ENCODE measurements around the gene TIMM44. TPM values are rescaled to one million over a fixed set of nuclear protein-coding genes. Genes with fewer than 3 reads are reported as not detected.

TIMM44 gene
- total RNA-seq, 1 experiment from 2014 or later = 72.8 TPM

GRCh38 chr19:7970716-7971448 is 27.4 kb upstream of the TIMM44 start:
- no TSS peak for BruUV-seq (replicated peaks)
- no peak for TF ChIP-seq EZH2 (IDR thresholded peaks at IDR 0.05; ENCODE audit: low read depth)
- TF ChIP-seq, protein P1, sequence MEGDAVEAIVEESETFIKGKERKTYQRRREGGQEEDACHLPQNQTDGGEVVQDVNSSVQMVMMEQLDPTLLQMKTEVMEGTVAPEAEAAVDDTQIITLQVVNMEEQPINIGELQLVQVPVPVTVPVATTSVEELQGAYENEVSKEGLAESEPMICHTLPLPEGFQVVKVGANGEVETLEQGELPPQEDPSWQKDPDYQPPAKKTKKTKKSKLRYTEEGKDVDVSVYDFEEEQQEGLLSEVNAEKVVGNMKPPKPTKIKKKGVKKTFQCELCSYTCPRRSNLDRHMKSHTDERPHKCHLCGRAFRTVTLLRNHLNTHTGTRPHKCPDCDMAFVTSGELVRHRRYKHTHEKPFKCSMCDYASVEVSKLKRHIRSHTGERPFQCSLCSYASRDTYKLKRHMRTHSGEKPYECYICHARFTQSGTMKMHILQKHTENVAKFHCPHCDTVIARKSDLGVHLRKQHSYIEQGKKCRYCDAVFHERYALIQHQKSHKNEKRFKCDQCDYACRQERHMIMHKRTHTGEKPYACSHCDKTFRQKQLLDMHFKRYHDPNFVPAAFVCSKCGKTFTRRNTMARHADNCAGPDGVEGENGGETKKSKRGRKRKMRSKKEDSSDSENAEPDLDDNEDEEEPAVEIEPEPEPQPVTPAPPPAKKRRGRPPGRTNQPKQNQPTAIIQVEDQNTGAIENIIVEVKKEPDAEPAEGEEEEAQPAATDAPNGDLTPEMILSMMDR (conservative IDR thresholded peaks at IDR 0.05) = peak; percentile 94
- Histone ChIP-seq H4K20me1 (ENCODE audit: insufficient read depth) (peaks cover 39% of the 10 kb centered on the region), H3K36me3 (ENCODE audit: low read depth) (peaks cover 11% of the 10 kb centered on the region; the same call in 1 of the 2 replicates), H3K4me2 (no peak overlapping the region), H2AFZ (no peak overlapping the region), H3F3A (ENCODE audit: insufficient read depth, low read depth) (peaks cover 16% of the 10 kb centered on the region), H3K79me2 (ENCODE audit: low read depth) (no peaks in the 10 kb centered on the region), H3K9me3 (ENCODE audit: insufficient read depth, low read depth) (no peaks in the 10 kb centered on the region), H3K9me2 (ENCODE audit: insufficient read depth) (no peaks in the 10 kb centered on the region), H3K27me3 (ENCODE audit: insufficient read depth, low read depth) (no peaks in the 10 kb centered on the region), H3K27ac (no peak overlapping the region), H3K4me1 (replicated peaks; ENCODE audit: insufficient read depth) (no peaks in the 10 kb centered on the region), H3K4me3 (no peak overlapping the region)
- POLR2A ChIA-PET (ENCODE audit: unreplicated experiment) = interaction anchor here (0.5 kb wide), 1 partner anchor 34 kb away, joined by 8 read pairs; no protein-coding TSS in a partner anchor
- DNase-seq = peak in 1 of 2 experiments; percentile 46
- CTCF ChIA-PET = interaction anchor here (0.6 to 1.0 kb wide), 3 partner anchors 30 to 100 kb away, joined by 3 to 7 read pairs (median 7); no protein-coding TSS in a partner anchor
- intact Hi-C loops (cut with micrococcal nuclease; ENCODE audit: unreplicated experiment) = loop anchor here (1.0 kb wide), 1 partner anchor 31 kb away; no protein-coding TSS in a partner anchor

GRCh38 chr19:7969555-7969939 is 26.1 kb upstream of the TIMM44 start:
- Histone ChIP-seq H3K4me2 (no peak overlapping the region), H3K4me1 (replicated peaks; ENCODE audit: insufficient read depth) (no peaks in the 10 kb centered on the region), H3K27me3 (ENCODE audit: insufficient read depth, low read depth) (no peaks in the 10 kb centered on the region), H3K9me2 (ENCODE audit: insufficient read depth) (no peaks in the 10 kb centered on the region), H3K27ac (no peak overlapping the region), H4K20me1 (ENCODE audit: insufficient read depth) (peaks cover 37% of the 10 kb centered on the region), H3K4me3 (no peak overlapping the region), H2AFZ (no peak overlapping the region), H3F3A (ENCODE audit: insufficient read depth, low read depth) (peaks cover 22% of the 10 kb centered on the region), H3K36me3 (ENCODE audit: low read depth) (peaks cover 20% of the 10 kb centered on the region), H3K79me2 (ENCODE audit: low read depth) (no peaks in the 10 kb centered on the region), H3K9me3 (ENCODE audit: insufficient read depth, low read depth) (no peaks in the 10 kb centered on the region)
- intact Hi-C loops (cut with micrococcal nuclease; ENCODE audit: unreplicated experiment) = no loop called here
- TF ChIP-seq EZH2 (IDR thresholded peaks at IDR 0.05; ENCODE audit: low read depth) = no peak
- TF ChIP-seq, protein P1 (conservative IDR thresholded peaks at IDR 0.05) = no peak
- BruUV-seq (replicated peaks) = no TSS peak
- ChIA-PET CTCF (no interaction called here), POLR2A (ENCODE audit: unreplicated experiment) (no interaction called here)
- no peak for DNase-seq

DNA sequence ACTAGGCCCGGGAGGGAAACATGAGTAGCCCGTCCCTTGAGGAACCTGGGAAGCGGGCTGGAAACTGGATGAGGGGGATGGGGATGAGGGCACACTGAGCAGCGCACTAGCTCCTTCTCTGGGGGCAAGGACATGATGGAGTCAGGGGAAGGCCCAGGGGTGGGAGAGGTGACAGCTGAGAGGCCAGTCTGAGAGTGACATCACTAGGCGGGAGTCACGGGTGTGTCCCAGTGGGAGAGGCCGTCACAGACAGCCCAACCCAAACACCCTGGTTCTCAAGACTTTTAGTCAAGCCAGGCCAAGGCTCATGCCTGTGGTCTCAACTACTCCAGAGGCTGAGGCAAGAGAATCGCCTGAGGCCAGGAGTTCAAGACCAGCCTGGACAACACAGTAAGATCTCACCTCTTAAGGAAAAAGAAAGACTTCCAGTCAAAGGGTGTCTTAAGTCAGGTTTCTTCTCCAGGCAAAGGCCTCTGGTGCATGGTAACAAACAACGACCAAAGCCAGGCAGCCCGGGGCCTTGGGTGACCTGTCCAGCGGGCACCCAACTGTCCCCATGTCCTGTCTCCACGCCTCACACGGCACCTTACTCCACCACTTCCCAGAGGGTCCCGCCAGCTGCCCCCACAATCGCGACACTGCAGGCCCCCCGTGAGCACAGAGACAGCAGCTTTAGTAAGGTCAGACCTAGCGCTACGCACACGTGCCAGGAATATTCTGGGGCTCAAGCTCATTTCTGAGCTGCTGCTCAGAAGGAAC is 25.5 kb upstream of the TIMM44 start:
- H3K9me2 ChIP-seq (ENCODE audit: insufficient read depth) = no peaks in the 10 kb centered on the region
- no peak overlapping the region for H2AFZ ChIP-seq
- TF ChIP-seq EZH2 (IDR thresholded peaks at IDR 0.05; ENCODE audit: low read depth) = no peak
- TF ChIP-seq, protein P1 (conservative IDR thresholded peaks at IDR 0.05) = no peak
- no TSS peak for BruUV-seq (replicated peaks)
- intact Hi-C loops (cut with micrococcal nuclease; ENCODE audit: unreplicated experiment) = no loop called here
- peaks cover 25% of the 10 kb centered on the region for H3F3A ChIP-seq (ENCODE audit: insufficient read depth, low read depth)
- H3K9me3 ChIP-seq (ENCODE audit: insufficient read depth, low read depth) = no peaks in the 10 kb centered on the region
- H3K27me3 ChIP-seq (ENCODE audit: insufficient read depth, low read depth) = no peaks in the 10 kb centered on the region
- CTCF ChIA-PET = no interaction called here
- peaks cover 35% of the 10 kb centered on the region for H4K20me1 ChIP-seq (ENCODE audit: insufficient read depth)
- peaks cover 22% of the 10 kb centered on the region for H3K36me3 ChIP-seq (ENCODE audit: low read depth)
- no peaks in the 10 kb centered on the region for H3K4me1 ChIP-seq (replicated peaks; ENCODE audit: insufficient read depth)
- no peak overlapping the region for H3K4me3 ChIP-seq
- H3K4me2 ChIP-seq = no peak overlapping the region
- DNase-seq = no peak
- no peak overlapping the region for H3K27ac ChIP-seq
- H3K79me2 ChIP-seq (ENCODE audit: low read depth) = no peaks in the 10 kb centered on the region
- POLR2A ChIA-PET (ENCODE audit: unreplicated experiment) = no interaction called here
